Kidney glomerular epithelial cell (primary cell): ENCODE data around the gene STX16.

ENCODE experiments used
- DNase-seq: peaks from one replicate; lab custom pipeline; 2025; lab: John Stamatoyannopoulos, UW

Gene STX16

DNA sequence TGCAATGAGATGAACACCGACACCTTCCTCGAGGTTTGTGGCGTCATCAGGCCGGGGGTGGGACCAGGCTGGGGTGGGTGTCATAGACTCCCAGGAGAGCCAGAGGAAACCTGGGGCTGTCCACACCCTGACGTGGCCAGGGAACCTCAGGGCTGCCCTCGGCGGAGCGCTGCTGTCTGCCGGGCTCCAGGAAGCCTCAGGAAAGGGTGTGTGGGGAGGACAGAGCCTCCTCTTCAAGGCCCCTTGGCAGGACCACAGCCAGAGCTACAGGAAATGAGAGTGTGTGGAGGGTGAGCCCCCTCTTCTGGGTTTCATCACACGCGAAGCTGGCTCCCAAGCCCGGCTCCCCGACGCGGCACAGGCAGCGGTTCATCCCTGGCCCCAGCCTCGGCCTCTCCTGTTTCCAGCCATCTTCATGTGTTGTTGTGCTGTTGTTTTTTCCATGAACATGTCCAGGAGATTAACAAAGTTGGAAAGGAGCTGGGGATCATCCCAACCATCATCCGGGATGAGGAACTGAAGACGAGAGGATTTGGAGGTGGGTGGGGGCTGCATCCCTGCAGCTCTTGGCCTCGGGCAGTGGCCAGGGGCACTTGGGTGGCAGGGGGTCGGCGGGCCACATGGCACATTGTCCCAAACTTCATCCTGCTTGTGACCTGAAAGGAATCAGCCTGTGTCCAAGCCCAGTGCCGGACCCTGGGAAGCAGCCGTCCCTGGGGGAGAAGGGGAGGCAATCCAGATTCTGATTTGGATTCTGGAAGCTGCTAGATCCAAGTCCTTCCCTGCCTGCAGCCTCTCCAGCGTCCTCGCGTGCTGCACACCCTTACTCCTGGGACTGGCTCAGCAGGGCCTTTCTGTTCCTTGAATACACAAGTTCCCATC is 47.9 kb downstream of the STX16 start:
- DNase-seq, result no peak

DNA sequence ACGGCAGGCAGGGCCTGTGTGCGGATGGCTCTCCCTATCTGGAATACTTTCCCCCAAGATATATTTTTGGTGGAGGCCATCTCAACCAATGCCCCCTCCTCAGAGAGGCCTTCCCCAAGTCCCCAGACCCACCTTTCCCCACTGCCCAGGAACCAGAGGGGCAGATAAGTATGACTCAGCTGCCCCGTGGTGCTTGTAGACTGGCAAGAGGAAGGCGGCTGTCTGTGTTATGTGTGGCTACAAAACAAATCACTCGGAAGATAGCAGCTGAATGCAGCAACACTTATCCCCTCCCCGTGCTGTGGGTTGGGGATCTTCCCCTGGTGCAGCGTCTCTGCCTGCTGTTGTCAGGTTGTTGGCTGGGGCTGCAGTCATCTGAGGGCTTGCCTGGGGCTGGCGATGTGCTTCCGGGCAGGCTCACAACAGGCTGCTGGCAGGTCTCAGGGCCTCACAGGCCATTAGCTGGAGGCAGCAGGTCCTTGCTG is 48.6 kb downstream of the STX16 start:
- no peak for DNase-seq

GRCh38 chr20:58700121-58700821 is 49.2 kb downstream of the STX16 start:
- no peak for DNase-seq

- no peak for DNase-seq
Observed at GRCh38 chr20:58700823-58701222, 49.7 kb downstream of the STX16 start.

- no peak for DNase-seq
Observed at GRCh38 chr20:58701431-58702160, 50.5 kb downstream of the STX16 start.

GRCh38 chr20:58702161-58702510 is 51.1 kb downstream of the STX16 start:
- DNase-seq, result no peak

DNA sequence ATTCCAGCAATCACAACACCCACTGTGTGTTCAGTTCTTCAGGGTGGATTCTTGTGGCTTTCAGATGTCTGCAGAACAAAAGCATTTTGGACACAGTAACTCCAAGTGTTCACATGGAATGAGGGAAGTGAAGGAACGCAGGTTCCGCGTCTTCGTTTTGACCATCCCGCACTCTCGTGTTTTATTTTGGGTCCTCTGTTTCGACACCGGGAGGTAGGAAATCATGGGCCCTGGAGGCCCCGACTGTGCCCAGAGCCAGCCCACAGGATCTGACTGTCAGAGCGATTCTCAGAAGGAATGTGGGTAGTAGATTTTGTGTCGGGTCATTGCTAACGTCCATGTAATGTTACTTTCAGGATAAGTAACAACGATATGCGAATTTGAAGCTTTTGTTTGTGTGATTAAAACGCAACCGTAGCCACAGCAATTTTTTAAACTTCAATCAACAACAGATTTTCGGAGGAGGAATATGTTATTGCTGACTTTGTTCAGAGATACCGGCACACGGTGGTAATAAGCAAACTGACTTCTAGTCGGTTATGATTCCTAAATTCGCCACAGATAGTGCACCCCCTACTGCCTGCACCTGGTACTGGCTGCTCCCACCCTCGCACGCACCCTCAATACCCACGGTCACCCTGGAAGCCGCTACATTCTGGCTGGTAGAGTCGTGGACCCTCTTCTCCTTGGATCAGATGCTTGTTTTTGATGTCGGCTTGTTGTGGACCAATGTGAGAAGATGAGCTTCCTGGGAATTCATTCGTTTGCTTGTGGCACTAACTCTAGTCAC is 52.0 kb downstream of the STX16 start:
- DNase-seq, result no peak

GRCh38 chr20:58703765-58704371 is 52.8 kb downstream of the STX16 start:
- DNase-seq, result no peak

DNA sequence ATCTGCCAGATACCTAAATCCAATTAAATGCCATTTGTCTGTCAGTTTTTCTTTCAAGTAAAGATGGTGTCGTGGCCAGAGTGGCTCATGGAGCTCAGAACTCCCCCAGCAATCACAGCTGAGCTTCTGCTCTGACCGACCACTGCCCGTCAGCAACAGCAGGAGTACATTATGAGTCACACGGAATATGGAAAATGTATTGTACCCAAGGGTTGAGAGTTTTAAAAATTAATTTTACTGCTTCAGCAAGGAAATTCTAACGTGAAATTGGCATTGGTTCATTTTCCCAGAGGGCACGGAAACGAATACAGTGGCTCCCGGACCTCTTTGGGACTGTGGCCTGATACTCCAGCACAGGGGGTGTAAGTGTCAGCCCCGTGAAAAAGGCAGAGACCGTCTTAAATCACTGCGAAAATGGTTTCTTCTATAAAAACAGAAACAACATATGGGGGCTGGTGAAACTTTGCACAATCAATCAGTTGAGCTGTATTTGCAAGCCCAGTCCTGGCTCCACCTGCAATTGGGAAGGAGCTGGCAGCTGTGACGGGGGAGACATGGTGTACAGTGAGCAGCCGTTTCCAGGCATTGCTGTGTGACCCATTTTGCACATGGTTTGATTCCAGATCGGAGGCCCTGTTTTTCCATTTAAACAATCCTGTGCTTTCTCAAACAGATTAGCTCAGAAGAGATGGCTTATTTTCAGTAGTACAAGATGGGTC is 54.3 kb downstream of the STX16 start:
- DNase-seq, result no peak

GRCh38 chr20:58706150-58706892 is 55.2 kb downstream of the STX16 start:
- DNase-seq, result no peak

- DNase-seq, result no peak
Observed at GRCh38 chr20:58706975-58707681, 56.0 kb downstream of the STX16 start.

DNA sequence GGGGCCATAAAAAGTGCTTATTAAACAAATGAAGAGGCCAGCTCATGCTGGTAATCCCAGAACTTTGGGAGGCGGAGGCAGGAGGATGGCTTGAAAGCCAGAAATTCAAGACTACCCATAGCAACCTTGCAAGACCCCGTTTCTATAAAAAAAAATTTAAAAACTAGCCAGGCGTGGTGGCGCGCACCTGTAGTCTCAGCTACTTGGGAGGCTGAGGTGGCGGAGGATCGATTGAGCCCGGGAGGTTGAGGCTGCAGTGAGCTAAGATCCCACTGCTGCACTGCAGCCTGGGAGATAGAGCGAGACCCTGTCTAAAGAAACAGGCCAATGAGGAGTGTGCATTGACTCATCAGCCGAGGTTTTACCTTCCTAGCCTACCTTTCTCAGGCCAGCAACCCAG is 56.7 kb downstream of the STX16 start:
- DNase-seq, result no peak

- no peak for DNase-seq
Observed at GRCh38 chr20:58708246-58708931, 57.3 kb downstream of the STX16 start.

GRCh38 chr20:58709013-58709702 is 58.1 kb downstream of the STX16 start:
- no peak for DNase-seq

DNA sequence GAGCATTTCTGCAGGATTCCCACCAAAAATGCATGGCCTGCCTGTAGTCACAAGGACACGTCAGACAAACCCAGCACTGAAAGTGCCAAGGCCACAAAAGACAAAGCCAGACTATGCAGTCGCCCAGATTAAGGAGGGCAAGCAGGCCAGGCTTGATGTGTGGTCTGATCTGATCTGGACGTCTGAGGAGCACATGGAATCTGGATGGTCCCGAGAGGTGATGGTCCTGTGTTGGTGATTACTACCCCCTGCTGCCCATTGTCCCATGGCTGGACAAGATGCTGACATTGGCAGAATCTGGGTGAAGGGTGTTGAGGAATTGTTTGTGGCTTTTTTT is 58.6 kb downstream of the STX16 start:
- no peak for DNase-seq

GRCh38 chr20:58710481-58711265 is 59.6 kb downstream of the STX16 start:
- no peak for DNase-seq

DNA sequence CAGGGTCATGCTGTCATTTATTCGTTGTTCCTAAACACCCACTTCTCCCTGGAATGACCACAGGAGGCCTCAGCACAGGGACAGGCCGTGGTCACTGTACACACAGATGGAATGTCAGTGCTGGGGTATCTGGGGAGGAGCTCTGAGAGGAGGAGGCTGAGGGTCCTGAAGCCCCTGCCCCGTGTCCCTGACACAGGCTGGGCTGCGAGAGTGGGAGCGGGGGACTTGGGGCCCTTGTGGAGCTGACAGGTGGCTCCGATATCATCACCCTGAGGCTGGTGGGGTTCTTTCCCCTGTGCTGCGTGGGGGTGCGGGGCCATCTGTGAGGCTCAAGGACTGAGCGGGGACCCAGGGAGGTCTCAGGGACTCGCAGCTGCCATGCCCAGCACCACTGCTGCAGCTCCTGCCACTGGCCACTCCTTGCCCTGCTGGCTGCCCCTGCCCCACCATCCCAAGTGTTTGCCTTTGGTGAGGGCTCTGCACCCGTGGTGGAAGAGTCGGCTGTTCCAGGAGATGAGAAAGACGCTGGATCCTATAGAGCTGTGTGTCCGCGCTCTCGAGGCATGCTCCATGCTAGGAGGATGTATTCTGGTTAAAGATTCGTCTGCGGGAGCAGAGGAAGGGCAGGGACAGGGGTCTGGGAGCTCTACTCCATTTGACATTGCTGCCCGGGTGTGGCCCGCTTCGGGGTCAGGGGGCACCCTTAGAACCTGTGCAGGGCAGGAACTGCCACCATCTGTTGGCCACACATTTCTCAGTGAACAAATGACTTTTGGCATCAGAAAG is 60.4 kb downstream of the STX16 start:
- DNase-seq, result no peak
